ENCODE results near the gene TNRC18. TPM values are rescaled to one million over a fixed set of nuclear protein-coding genes. Genes with fewer than 3 reads are reported as not detected.
A peak's percentile ranks its signal among the peaks of the same experiment; 100 is the strongest.
"Not testable (repeated sequence)": the region's sequence is repeated elsewhere in the genome, so short reads cannot be mapped to it uniquely, and the experiment has no call there.

Gene TNRC18
- 100 to 1,000 TPM; 105 to 143 (median 134) TPM for polyA plus RNA-seq (ENCODE audit: insufficient read length in 3 of 3)
- long read RNA-seq, donor 1, partial matches to known transcripts, result 7 of 11 reads
- long read RNA-seq, donor 1, other reads (novel, unspliced or antisense), result 0 of 11 reads
- long read RNA-seq, donor 2, partial matches to known transcripts, result 23 of 24 reads
- long read RNA-seq, donor 2, other reads (novel, unspliced or antisense), result 0 of 24 reads
- long read RNA-seq, donor 3, partial matches to known transcripts, result 15 of 16 reads
- long read RNA-seq, donor 3, other reads (novel, unspliced or antisense), result 0 of 16 reads
- long read RNA-seq, donor 4, partial matches to known transcripts, result 7 of 8 reads
- long read RNA-seq, donor 4, other reads (novel, unspliced or antisense), result 0 of 8 reads
- long read RNA-seq, donor 5, result 0 reads
- long read RNA-seq, donor 6, partial matches to known transcripts, result 30 of 32 reads
- long read RNA-seq, donor 6, other reads (novel, unspliced or antisense), result 0 of 32 reads
- long read RNA-seq, donor 7, partial matches to known transcripts, result 39 of 41 reads
- long read RNA-seq, donor 7, other reads (novel, unspliced or antisense), result 0 of 41 reads
- long read RNA-seq, donor 8, result 0 reads
- long read RNA-seq, donor 9, result 0 reads
- long read RNA-seq, donor 10, partial matches to known transcripts, result 13 of 14 reads
- long read RNA-seq, donor 10, other reads (novel, unspliced or antisense), result 0 of 14 reads
- long read RNA-seq, donor 11, result 0 reads
- long read RNA-seq, donor 12, result 0 reads
- long read RNA-seq, donor 13, result 0 reads
- long read RNA-seq, donor 14, result 0 reads
- long read RNA-seq, donor 15, result 0 reads
- long read RNA-seq, donor 16, transcript TNRC18-204 (5 exons, 925 nt), result major isoform, 5 of 70 reads
- long read RNA-seq, donor 16, partial matches to known transcripts, result 64 of 70 reads
- long read RNA-seq, donor 16, other reads (novel, unspliced or antisense), result 0 of 70 reads

GRCh38 chr7:5423306-5423975 lies at the start of gene TNRC18:
Gene TNRC18 (minus strand): TSS chr7:5423834. CDS start chr7:5421246, 2,588 bp downstream.
- DNase-seq (ENCODE audit: extremely low read depth in 1 of 11, low read depth in 9 of 11, low spot score in 4 of 11), result peak in 1 of 11 donors; percentile 55

- no peak for DNase-seq (ENCODE audit: extremely low read depth in 1 of 11, low read depth in 9 of 11, low spot score in 4 of 11)
Measured at GRCh38 chr7:5472432-5473315, 49.0 kb upstream of the TNRC18 start.

GRCh38 chr7:5471623-5472022 lies 48.0 kb upstream of the TNRC18 start:
- DNase-seq (ENCODE audit: extremely low read depth in 1 of 11, low read depth in 9 of 11, low spot score in 4 of 11), result not testable (repeated sequence)

GRCh38 chr7:5470816-5471215 lies 47.2 kb upstream of the TNRC18 start:
- DNase-seq (ENCODE audit: extremely low read depth in 1 of 11, low read depth in 9 of 11, low spot score in 4 of 11), result no peak

GRCh38 chr7:5470167-5470532 lies 46.5 kb upstream of the TNRC18 start:
- DNase-seq (ENCODE audit: extremely low read depth in 1 of 11, low read depth in 9 of 11, low spot score in 4 of 11), result no peak

GRCh38 chr7:5469375-5470166 lies 45.9 kb upstream of the TNRC18 start:
- no peak for DNase-seq (ENCODE audit: extremely low read depth in 1 of 11, low read depth in 9 of 11, low spot score in 4 of 11)

- no peak for DNase-seq (ENCODE audit: extremely low read depth in 1 of 11, low read depth in 9 of 11, low spot score in 4 of 11)
Measured at GRCh38 chr7:5467645-5468044, 44.0 kb upstream of the TNRC18 start.

GRCh38 chr7:5466551-5466950 lies 42.9 kb upstream of the TNRC18 start:
- DNase-seq (ENCODE audit: extremely low read depth in 1 of 11, low read depth in 9 of 11, low spot score in 4 of 11), result no peak

GRCh38 chr7:5463031-5463430 lies 39.4 kb upstream of the TNRC18 start:
- no peak for DNase-seq (ENCODE audit: extremely low read depth in 1 of 11, low read depth in 9 of 11, low spot score in 4 of 11)

- DNase-seq (ENCODE audit: extremely low read depth in 1 of 11, low read depth in 9 of 11, low spot score in 4 of 11), result no peak
Measured at GRCh38 chr7:5462216-5462615, 38.6 kb upstream of the TNRC18 start.

GRCh38 chr7:5458921-5459480 lies 35.4 kb upstream of the TNRC18 start:
- no peak for DNase-seq (ENCODE audit: extremely low read depth in 1 of 11, low read depth in 9 of 11, low spot score in 4 of 11)

GRCh38 chr7:5457245-5457735 lies 33.7 kb upstream of the TNRC18 start:
- DNase-seq (ENCODE audit: extremely low read depth in 1 of 11, low read depth in 9 of 11, low spot score in 4 of 11), result no peak

GRCh38 chr7:5456409-5456808 lies 32.8 kb upstream of the TNRC18 start:
- DNase-seq (ENCODE audit: extremely low read depth in 1 of 11, low read depth in 9 of 11, low spot score in 4 of 11), result no peak

GRCh38 chr7:5455581-5456219 lies 32.1 kb upstream of the TNRC18 start:
- no peak for DNase-seq (ENCODE audit: extremely low read depth in 1 of 11, low read depth in 9 of 11, low spot score in 4 of 11)

GRCh38 chr7:5455175-5455574 lies 31.5 kb upstream of the TNRC18 start:
- no peak for DNase-seq (ENCODE audit: extremely low read depth in 1 of 11, low read depth in 9 of 11, low spot score in 4 of 11)

- DNase-seq (ENCODE audit: extremely low read depth in 1 of 11, low read depth in 9 of 11, low spot score in 4 of 11), result no peak
Measured at GRCh38 chr7:5454485-5454884, 30.9 kb upstream of the TNRC18 start.

- DNase-seq (ENCODE audit: extremely low read depth in 1 of 11, low read depth in 9 of 11, low spot score in 4 of 11), result no peak
Measured at GRCh38 chr7:5453566-5454075, 30.0 kb upstream of the TNRC18 start.
